Trophoblast cell (in vitro differentiated cells and primary cell): ENCODE measurements around the gene POLR3K.

ENCODE experiments used
- DNase-seq, 2 donors: peaks; one replicate each; pipeline ENCODE4 v3.0.0-alpha.2; 2016
- H2AFZ ChIP-seq: 2 replicates; pipeline ENCODE4 v1.6.1; 2013; ENCODE audit warnings: low read length, moderate library complexity, mild to moderate bottlenecking; ENCODE audit not compliant: insufficient read depth, poor library complexity
- H2AK5ac ChIP-seq: 2 replicates; pipeline ENCODE4 v1.6.1; 2013; ENCODE audit warnings: mild to moderate bottlenecking, low read length
- H2BK120ac ChIP-seq: 2 replicates; pipeline ENCODE4 v1.6.1; 2013; ENCODE audit warnings: low read length, mild to moderate bottlenecking, moderate library complexity; ENCODE audit not compliant: insufficient read depth, poor library complexity
- H2BK12ac ChIP-seq: 2 replicates; pipeline ENCODE4 v1.6.1; 2013; ENCODE audit warnings: mild to moderate bottlenecking, low read length, moderate library complexity
- H2BK5ac ChIP-seq: 2 replicates; pipeline ENCODE4 v1.6.1; 2013; ENCODE audit warnings: low read length, low read depth, moderate library complexity, mild to moderate bottlenecking; ENCODE audit not compliant: poor library complexity
- H3K14ac ChIP-seq: 2 replicates; pipeline ENCODE4 v1.6.1; 2013; ENCODE audit warnings: mild to moderate bottlenecking, low read length
- H3K18ac ChIP-seq: 2 replicates; pipeline ENCODE4 v1.6.1; 2013; ENCODE audit warnings: mild to moderate bottlenecking, low read length
- H3K23ac ChIP-seq: 2 replicates; pipeline ENCODE4 v1.6.1; 2013; ENCODE audit warnings: low read length
- H3K27ac ChIP-seq: 2 replicates; pipeline ENCODE4 v1.5.1; 2013; ENCODE audit warnings: low read depth, mild to moderate bottlenecking, inconsistent platforms, low read length, moderate library complexity
- H3K27me3 ChIP-seq: 2 replicates; pipeline ENCODE4 v1.6.1; 2013; ENCODE audit warnings: inconsistent platforms, mild to moderate bottlenecking, low read length, moderate library complexity; ENCODE audit not compliant: insufficient read depth
- H3K36me3 ChIP-seq, 2 experiments: 1 replicate in 1 of 2; 2 replicates in 1 of 2; pipeline ENCODE4 v1.6.1; 2013; ENCODE audit warnings: low read length in 2 of 2, mild to moderate bottlenecking in 2 of 2, moderate library complexity in 1 of 2; ENCODE audit not compliant: insufficient read depth in 2 of 2, control insufficient read depth in 1 of 2
- H3K4ac ChIP-seq: 2 replicates; pipeline ENCODE4 v1.6.1; 2013; ENCODE audit warnings: low read depth, mild to moderate bottlenecking, low read length, moderate library complexity
- H3K4me1 ChIP-seq, 2 experiments: 1 replicate in 1 of 2; 2 replicates in 1 of 2; pipeline ENCODE4 v1.6.1; 2013; ENCODE audit warnings: low read length in 2 of 2, mild to moderate bottlenecking in 2 of 2, moderate library complexity in 1 of 2; ENCODE audit not compliant: insufficient read depth in 2 of 2, control insufficient read depth in 1 of 2
- H3K4me2 ChIP-seq: 2 replicates; pipeline ENCODE4 v1.6.1; 2013; ENCODE audit warnings: inconsistent platforms, mild to moderate bottlenecking, low read length, moderate library complexity
- H3K4me3 ChIP-seq: 2 replicates; pipeline ENCODE4 v1.5.1; 2013; ENCODE audit warnings: mild to moderate bottlenecking, low read depth, low read length, inconsistent platforms
- H3K79me1 ChIP-seq: one replicate; pipeline ENCODE4 v1.6.1; 2013; ENCODE audit warnings: low read length
- H3K79me2 ChIP-seq: 2 replicates; pipeline ENCODE4 v1.6.1; 2013; ENCODE audit warnings: low read length, mild to moderate bottlenecking; ENCODE audit not compliant: control insufficient read depth, insufficient read depth, poor library complexity
- H3K9ac ChIP-seq: 2 replicates; pipeline ENCODE4 v1.6.1; 2013; ENCODE audit warnings: mild to moderate bottlenecking, low read length
- H3K9me3 ChIP-seq: 2 replicates; pipeline ENCODE4 v1.6.1; 2013; ENCODE audit warnings: low read depth, mild to moderate bottlenecking, control low read depth, inconsistent platforms, low read length; ENCODE audit not compliant: insufficient read depth
- H4K12ac ChIP-seq: 2 replicates; pipeline ENCODE4 v1.6.1; 2013; ENCODE audit warnings: low read depth, mild to moderate bottlenecking, low read length, moderate library complexity
- H4K8ac ChIP-seq: 2 replicates; pipeline ENCODE4 v1.6.1; 2013; ENCODE audit warnings: low read depth, mild to moderate bottlenecking, low read length, moderate library complexity
- H4K91ac ChIP-seq: one replicate; pipeline ENCODE4 v1.6.1; 2013; ENCODE audit warnings: low read depth, mild to moderate bottlenecking, low read length, moderate library complexity
- WGBS: extraction: QIAGEN DNeasy Blood & Tissue Kit; methylation state at CpG from one replicate; pipeline ENCODE4 v1.1.7; 2013; ENCODE audit warnings: missing lambda C conversion rate; ENCODE audit not compliant: insufficient read length, insufficient coverage; ENCODE audit errors: extremely low coverage; 5-methylcytosine and 5-hydroxymethylcytosine counted together

POLR3K gene

DNA sequence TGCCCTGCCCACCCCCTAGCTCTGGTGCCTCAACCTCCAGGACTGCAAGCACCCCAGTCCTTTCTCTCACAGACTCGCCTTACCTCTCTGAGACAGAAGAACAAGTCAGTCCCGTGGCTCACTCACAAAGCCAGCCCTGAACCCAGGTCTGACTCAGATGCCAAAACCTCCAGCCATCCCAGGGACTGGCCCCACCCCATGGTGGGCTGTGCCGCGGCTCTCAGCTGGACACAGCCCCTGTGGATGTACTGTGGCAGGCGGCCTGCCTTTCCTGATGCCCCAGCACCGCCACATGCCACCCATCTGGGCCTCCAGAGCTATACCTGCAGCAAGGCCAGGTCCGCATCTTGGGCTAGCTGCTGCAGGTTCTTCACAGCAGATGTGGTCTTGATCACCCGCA lies 44.4 kb upstream of the POLR3K start:
- Histone ChIP-seq H3K27me3 (no peaks in the 10 kb centered on the region), H3K4me1 (peaks cover 0 to 3% of the 10 kb centered on the region in 2 experiments), H2BK5ac (no peak overlapping the region), H3K9ac (no peak overlapping the region), H4K12ac (no peak overlapping the region), H3K18ac (no peak overlapping the region), H3K79me2 (no peaks in the 10 kb centered on the region), H4K91ac (no peak overlapping the region), H3K79me1 (no peaks in the 10 kb centered on the region), H3K4me3 (no peak overlapping the region), H3K14ac (no peak overlapping the region), H3K4me2 (no peak overlapping the region), H4K8ac (no peak overlapping the region), H2AFZ (no peak overlapping the region), H3K36me3 (peaks cover 8 to 20% of the 10 kb centered on the region in 2 experiments), H2AK5ac (no peak overlapping the region), H3K23ac (no peak overlapping the region), H3K4ac (no peak overlapping the region), H2BK12ac (no peak overlapping the region), H3K9me3 (peaks cover 3% of the 10 kb centered on the region), H3K27ac (no peak overlapping the region), H2BK120ac (no peak overlapping the region)
- WGBS = no CpG with 5 or more reads among the region's 8 CpGs
- DNase-seq = peak; percentile 42 to 68

DNA sequence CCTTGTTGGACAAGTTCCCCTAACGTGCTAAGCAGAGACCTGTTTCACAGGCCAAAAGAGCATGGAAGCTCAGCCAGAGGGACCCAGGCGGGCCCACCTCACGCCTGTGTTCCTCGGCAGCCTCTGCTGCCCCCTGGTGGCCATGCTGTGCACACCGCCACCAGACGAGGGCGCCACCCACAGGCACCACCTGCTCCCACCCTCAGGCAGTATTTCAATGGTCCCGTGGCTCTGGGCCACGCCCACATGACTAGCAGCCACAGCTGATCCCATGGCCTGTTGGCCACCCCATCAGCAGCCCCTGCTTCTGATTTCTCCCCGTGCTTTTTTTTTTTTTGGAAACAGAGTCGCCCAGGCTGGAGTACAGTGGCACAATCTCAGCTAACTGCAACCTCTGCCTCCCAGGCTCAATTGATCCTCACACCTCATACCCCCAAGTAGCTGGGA lies 43.5 kb upstream of the POLR3K start:
- Histone ChIP-seq H3K79me1 (no peaks in the 10 kb centered on the region), H3K4me3 (no peak overlapping the region), H3K18ac (no peak overlapping the region), H3K4ac (no peak overlapping the region), H4K91ac (no peak overlapping the region), H2AFZ (no peak overlapping the region), H4K12ac (no peak overlapping the region), H2AK5ac (no peak overlapping the region), H3K27ac (no peak overlapping the region), H3K27me3 (no peaks in the 10 kb centered on the region), H3K23ac (no peak overlapping the region), H3K36me3 (peaks cover 13 to 23% of the 10 kb centered on the region in 2 experiments), H2BK5ac (no peak overlapping the region), H3K4me1 (peaks cover 0 to 3% of the 10 kb centered on the region in 2 experiments), H3K4me2 (no peak overlapping the region), H3K14ac (no peak overlapping the region), H3K9me3 (peaks cover 3% of the 10 kb centered on the region), H3K9ac (no peak overlapping the region), H3K79me2 (no peaks in the 10 kb centered on the region), H4K8ac (no peak overlapping the region), H2BK12ac (no peak overlapping the region), H2BK120ac (no peak overlapping the region)
- no CpG with 5 or more reads among the region's 11 CpGs for WGBS
- peak; percentile 89 to 97 for DNase-seq

DNA sequence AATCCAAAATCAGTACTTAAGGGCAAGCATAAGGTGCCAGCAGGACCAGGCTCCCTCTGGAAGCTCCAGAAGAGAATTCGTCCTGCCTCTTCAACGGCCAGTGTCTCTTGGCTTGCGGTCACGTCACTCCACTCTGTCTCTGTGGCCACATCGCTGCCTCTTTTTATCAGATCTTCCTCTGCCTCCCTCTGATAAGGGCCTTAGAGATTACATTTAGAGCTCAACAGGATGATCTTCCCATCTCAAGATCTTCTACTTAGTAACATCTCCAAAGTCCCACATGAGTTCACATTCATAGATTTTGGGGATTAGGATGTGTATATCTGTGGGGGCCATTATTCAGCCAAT lies 41.5 kb upstream of the POLR3K start:
- no peak overlapping the region for H2BK5ac ChIP-seq

DNA sequence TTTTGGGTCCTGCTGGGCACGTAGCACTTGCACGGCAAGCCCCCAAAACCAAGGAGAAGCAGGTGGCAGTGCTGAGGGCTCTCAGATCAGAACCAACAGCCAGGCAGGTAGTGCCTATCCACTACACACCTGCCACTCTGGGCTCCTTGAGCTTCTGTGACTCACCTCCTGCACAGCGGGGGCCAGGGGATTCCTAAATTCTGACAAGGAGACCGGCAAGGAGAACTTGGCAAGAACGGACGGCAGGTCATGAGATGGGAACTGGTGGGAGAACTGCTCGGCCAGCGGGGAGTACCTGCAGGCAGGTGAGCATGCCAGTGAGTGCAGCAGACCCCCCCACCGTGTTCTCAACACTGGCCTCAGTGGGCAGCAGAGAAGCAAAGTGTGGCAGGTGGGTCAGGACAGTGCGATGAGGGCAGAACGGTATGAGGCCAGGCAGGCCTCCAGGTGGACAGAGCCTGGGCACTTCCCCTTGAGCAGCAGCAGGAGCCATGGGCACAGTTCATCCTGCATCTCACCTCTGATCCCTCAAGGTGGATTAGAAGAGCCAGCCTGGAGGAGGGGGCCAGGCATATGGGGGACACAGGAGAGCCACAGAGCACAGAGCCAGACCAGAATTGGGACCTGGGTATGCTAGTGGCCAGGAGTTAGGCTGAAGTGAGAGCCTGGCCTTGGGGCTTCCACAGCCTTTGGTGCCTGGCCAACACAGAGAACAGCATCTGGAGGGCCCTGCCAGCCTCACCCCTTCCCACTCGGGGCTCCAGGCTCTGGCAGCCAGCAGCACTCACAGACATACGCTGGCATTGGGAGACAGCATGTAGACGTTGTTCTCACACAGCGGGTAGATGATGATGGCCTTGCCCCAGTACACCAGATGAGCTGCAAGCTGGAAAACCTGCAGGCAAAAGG lies 39.3 kb upstream of the POLR3K start:
- Histone ChIP-seq H3K79me1 (no peaks in the 10 kb centered on the region), H2BK120ac (no peak overlapping the region), H3K4me3 (no peak overlapping the region), H2AFZ (no peak overlapping the region), H4K91ac (no peak overlapping the region), H4K8ac (no peak overlapping the region), H3K36me3 (peaks cover 37 to 44% of the 10 kb centered on the region in 2 experiments), H3K9ac (no peak overlapping the region), H3K14ac (no peak overlapping the region), H2BK5ac (no peak overlapping the region), H4K12ac (no peak overlapping the region), H3K4ac (no peak overlapping the region), H3K27ac (no peak overlapping the region), H2BK12ac (no peak overlapping the region), H3K18ac (no peak overlapping the region), H3K27me3 (no peaks in the 10 kb centered on the region), H3K79me2 (no peaks in the 10 kb centered on the region), H3K23ac (no peak overlapping the region), H3K4me2 (no peak overlapping the region), H2AK5ac (no peak overlapping the region), H3K9me3 (peaks cover 2% of the 10 kb centered on the region), H3K4me1 (peaks cover 0 to 3% of the 10 kb centered on the region in 2 experiments)
- DNase-seq = no peak
- whole genome bisulfite sequencing = no CpG with 5 or more reads among the region's 15 CpGs

More for the DNA sequence above, 41.5 kb upstream of the POLR3K start:
- Histone ChIP-seq H4K12ac (no peak overlapping the region), H3K14ac (no peak overlapping the region), H3K9me3 (peaks cover 2% of the 10 kb centered on the region), H3K79me2 (no peaks in the 10 kb centered on the region), H3K4me2 (no peak overlapping the region), H3K18ac (no peak overlapping the region), H2AFZ (no peak overlapping the region), H3K27me3 (no peaks in the 10 kb centered on the region), H3K79me1 (no peaks in the 10 kb centered on the region), H3K4me3 (no peak overlapping the region), H4K8ac (no peak overlapping the region), H3K4ac (no peak overlapping the region), H3K4me1 (peaks cover 0 to 3% of the 10 kb centered on the region in 2 experiments), H4K91ac (no peak overlapping the region), H2BK12ac (no peak overlapping the region), H3K36me3 (peaks cover 20 to 29% of the 10 kb centered on the region in 2 experiments), H3K23ac (no peak overlapping the region), H2BK120ac (no peak overlapping the region), H2AK5ac (no peak overlapping the region), H3K27ac (no peak overlapping the region), H3K9ac (no peak overlapping the region)
- DNase-seq = no peak
- no CpG with 5 or more reads among the region's 5 CpGs for WGBS
